Erythroblast (primary cell): ENCODE data around the gene PARK7.

Experiments used
- GATA1 ChIP-seq: IDR thresholded peaks from 2 replicates; pipeline ENCODE4 v1.6.1; 2011; ENCODE audit warnings: low read depth, mild to moderate bottlenecking, control low read depth, low read length, moderate library complexity
- POLR2A ChIP-seq: IDR thresholded peaks from 2 replicates; pipeline ENCODE4 v1.6.1; 2011; ENCODE audit warnings: mild to moderate bottlenecking, low read length

DNA sequence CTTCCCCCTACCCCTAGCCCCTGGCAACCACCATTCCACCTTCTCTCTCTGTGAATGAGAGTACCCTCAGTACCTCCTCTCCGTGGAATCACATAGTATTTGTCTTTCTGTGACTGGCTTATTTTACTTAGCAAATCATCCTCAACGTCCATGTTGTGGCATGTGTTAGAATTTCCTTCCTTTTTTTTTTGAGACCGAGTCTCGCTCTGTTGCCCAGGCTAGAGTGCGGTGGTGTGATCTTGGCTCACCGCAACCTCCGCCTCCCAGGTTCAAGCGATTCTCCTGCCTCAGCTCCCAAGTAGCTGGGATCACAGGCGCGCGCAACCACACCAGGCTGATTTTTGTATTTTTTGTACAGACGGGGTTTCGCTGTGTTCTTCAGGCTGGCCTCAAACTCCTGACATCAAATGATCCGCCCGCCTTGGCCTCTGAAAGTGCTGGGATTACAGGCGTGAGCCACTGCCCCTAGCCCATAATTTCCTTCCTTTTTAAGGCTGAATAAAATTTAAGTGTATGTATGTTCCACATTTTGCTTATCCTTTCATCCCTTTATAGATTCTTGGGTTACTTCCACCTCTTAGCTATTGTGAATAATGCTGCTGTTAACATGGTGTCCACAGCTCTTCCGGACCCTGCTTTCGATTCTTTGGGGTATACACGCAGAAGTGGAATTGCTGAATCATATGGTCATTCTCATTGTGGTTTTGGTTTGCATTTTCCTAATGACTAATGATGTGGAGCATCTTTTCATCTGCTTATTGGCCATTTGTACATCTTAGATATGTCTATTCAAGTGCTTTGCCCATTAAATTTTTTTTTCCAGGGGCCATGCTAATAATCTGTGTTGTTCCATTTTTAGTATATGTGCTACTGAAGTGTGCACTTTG lies 32.3 kb downstream of the PARK7 start:
- TF ChIP-seq POLR2A, result no peak
- no peak for TF ChIP-seq GATA1
